ENCODE results near the gene PDE9A.

PDE9A gene

DNA sequence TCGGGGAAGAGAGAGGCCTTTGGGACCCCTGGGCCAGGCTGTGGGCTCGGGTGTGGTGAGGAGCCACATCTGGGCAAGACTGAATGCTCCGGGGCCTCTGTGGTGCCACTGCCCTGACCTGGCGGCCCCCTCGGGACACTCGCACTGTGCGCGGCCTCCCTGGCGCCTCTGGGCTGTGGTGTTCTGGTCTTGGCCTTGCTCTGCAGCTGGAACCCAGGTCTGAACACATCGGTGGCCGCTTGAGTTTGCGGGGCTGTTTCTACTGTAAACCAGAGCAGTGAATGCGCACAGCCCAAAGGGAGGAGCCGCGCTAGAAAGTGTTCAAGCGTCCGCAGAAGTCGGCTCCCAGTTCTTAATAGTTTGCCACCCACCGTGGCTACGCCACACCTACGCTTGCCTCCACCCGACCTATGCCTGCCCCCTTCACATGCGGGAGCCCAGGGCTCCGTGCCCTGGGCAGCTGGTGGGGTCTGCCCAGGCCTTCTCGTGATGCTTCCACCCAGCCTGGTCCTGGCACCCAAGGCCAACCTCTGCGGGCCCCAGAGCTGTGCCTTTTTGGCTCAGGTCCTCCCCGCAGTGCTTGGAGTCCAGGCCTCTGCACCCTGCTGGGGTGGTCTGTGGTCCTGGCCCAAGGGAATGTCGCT lies 4.4 kb downstream of the PDE9A start:
- DNase-seq (ENCODE audit: low spot score): no peak

DNA sequence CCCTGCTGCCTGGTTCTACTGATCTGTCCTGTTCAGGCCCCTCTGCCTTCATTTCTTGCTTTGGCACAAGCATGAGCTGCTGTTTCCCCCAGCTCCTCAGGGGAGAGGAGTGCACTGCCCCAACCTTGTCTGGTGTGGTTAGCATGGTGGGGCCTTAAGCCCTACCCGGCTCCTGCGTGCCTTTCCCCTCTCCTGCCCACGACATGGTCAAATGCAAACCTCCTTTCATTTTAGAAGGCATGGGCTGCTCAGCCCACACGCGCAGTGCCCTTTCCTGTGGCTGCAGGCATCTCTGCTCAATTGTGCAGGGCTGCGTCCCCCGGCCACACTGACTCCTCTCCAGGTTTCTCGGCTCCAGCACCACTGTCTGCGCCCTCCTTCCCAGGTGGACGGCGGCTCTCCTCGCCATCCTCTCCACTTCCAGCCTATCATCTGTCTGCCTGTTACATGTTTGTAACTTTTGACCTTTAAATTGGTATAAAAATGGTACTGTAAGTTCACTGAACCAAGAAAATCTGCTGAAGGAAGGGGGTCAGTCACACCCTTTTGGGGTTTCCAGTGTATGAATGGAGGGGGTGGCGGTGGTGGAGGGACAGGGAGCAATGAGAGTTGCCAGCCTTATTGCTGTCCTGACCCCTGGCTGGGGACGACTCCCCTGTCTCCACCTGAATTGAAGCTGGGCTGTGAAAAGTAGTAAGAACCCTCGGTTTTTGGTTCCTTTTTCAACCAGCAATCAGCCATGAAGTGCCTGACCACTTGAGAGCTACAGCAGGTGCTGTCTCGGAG lies 5.1 kb downstream of the PDE9A start:
- DNase-seq (ENCODE audit: low spot score): no peak

DNA sequence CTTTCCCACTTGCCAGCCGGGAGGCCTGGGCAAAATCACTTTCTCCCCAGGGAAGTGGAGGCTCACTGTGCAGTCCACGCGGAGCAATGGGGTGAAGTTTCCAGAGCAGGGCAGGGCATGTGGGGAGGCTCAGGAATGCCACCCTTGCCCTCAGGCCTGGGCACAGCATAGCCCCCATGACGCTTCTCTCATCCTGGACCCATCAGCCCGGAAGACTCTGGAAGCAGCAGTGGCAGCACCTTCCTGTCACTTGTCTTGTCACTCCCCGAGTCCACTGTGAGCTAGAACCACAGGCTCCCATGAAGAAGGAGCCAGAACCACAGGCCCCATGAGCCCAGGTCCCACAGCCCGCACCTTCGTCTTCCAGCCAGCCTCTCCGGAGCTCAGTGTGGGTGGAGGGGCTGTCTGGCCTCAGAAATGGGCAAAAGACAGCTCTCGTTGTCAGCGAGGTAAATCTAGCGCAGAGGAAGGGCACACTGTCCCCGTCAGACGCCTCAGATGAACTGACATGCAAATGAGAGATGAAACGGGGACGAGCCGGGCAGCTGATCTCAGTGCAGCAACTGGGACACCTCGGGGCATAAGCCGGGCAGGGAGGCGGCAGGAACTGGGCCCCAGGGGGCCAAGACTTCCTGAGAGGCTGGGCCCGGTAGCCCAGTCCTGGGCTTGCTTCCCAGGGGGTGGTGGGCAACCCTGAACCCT lies 6.1 kb downstream of the PDE9A start:
- no peak for DNase-seq (ENCODE audit: low spot score)

DNA sequence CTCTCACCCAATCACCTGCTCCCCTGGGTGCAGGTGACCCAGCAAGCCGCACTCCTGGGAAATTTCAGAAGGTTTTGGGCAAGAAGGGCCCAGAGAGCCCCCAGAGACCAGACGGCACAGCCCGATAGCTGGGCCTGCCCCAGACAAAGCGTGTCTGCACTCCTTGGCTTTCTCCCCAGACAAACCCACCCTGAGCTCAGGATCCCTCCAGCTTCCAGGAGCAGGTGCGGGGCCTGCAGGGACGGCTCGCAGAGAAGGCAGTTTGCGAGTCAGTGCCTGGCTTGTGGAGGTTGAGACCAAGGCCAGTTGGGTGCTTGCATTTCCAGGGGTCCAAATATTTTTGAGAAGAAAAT lies 6.7 kb downstream of the PDE9A start:
- DNase-seq (ENCODE audit: low spot score): no peak

DNA sequence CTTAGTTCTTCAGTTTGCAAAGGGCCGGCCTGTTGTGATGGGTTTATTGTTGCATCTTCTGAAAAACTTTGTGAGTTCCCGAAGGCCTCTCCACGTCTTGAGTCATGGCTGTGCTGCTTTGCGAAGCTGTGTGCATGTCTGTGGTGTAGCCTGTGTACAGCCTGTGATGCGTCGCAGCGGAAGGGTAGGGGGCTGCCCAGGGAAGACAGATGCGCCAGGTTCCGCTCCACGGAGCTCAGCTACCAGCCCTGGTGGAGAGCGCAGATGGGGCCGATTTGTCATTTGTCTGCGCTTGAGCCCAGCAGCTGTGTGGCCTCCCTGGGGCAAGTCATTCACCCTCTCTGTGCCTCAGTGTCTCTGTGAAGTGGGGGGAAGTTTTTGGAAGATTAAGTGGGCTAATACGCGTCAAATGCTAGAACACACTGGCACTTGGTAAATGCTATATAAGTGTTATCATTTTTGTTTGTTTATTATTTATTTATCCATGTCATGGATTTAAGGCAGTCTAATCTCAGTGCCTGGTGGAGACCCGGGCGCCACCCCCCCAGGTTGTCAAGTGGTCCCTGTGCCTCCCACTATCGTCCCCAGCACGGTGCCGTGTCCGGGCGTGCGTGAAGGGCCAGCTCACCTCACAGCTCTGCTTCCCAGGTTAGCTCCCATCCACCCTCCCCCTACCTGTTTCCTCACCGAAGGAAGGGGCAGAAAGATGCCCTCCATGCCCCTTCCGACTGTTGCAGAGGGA lies 8.4 kb downstream of the PDE9A start:
- DNase-seq (ENCODE audit: low spot score): no peak

DNA sequence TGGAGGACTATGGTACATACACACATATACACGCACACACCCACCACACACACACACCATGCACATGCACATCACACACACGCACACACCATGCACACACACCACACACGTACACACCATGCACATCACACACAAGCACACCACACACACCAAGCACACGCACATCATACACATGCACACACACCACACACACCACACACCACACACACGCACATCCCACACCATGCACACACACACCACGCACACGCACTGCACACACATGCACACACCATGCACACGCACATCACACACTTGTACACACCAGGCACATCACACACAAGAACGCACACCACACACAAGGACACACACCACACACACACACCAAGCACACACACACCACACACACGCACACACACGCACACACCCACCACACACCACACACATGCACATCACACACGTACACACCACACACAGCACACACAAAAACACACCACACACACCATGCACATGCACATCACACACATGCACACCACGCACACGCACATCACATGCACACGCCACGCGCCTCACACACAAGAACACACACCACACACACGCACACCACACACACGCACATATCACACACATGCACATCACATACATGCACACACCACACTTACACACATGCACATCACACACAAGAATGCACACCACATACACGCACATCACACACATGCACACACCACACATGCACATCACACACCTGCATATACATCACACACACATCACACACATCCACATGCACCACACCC lies 9.2 kb downstream of the PDE9A start:
- no peak for DNase-seq (ENCODE audit: low spot score)

DNA sequence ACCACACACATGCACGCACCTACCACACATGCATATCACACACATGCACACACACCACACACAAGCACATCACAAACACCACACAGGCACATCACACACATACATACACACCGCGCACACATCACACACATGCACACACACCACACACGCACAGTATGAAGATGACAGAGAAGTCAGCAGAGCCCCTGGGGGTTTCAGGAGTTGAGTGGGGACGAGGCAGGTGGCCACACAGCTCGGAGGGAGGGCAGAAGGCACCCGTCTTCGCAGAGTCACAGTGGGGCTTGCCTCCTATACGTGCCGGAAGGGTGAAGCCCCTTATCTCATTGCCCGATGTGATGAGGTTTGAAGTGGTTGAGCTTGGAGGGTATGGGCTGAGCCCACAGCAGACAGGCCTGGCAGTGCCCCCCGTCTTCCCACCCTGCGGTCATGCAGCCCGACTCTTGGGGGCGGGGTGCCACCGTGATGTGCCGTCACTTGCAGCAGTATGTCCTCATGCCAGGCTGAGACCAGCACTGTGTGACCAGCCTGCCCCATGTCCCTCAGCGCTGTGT lies 9.9 kb downstream of the PDE9A start:
- no peak for DNase-seq (ENCODE audit: low spot score)

DNA sequence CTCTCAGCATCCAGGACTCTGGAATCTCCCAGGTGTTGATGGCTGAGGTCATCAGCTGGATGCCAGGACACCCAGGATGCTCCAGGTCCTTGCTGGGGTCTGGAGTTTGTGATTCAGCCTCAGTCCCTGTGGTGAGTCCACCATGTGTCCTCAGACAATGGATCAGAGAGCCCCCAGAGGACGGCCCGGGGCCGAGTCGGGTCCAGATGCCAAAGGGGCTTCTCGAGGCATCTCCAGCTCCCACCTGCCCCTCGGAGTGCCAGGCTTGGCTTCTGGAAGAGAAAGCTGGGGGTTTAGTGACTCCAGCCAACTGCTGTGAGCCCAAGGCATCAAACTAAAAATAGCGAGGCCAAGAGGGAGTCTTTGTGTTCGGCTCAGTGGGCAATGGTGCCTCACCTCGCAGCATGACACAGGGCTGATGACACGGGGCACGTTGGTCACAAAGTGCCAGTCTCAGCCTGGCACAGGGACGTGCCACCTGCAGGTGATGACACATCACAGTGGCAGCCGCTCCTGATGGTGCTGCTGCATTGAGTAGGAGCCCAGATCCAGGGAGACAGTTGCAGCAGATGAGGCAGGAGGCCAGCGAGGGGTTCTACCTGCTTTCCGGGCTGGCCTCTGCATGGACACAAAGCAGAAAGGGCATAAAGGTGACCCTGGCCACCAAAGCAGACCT lies 10.6 kb downstream of the PDE9A start:
- peak; percentile 39 for DNase-seq (ENCODE audit: low spot score)

DNA sequence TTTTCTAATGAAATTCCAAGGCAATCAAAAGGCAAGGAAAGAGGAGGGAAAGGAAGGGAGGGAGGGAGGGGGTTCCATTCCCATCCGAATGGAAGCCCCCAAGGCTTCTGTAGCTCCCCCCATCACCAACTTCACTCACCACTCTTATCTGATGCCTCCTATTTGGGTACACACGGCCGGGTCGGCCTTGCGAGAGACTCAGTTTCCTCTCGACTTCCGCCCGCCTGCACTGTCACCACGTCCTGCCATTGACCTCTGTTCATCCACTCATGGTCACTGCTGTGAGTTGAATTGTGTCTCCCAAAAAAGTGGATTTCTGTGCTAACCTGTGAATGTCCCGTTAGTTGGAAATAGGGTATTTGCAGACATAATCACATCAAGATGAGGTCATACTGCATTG lies 11.2 kb downstream of the PDE9A start:
- no peak for DNase-seq (ENCODE audit: low spot score)

DNA sequence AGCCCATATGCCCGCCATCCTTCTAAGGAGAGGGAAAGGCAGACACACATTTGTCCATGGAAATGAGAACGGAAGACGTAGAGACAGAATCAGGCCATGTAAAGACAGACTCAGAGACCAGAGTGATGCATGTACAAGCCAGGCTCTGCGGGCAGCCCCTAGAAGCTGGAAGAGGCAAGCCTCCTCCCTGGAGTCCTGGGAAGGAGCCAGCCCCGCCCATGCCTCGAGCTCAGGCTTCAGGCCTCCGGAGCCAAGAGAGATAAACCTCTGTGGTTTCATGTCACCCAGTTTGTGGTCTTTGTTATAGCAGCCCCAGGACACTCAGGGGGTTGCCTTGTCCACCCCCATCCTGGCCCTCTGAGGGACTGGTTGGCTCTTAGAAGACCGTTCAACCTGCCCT lies 11.6 kb downstream of the PDE9A start:
- DNase-seq (ENCODE audit: low spot score): no peak

DNA sequence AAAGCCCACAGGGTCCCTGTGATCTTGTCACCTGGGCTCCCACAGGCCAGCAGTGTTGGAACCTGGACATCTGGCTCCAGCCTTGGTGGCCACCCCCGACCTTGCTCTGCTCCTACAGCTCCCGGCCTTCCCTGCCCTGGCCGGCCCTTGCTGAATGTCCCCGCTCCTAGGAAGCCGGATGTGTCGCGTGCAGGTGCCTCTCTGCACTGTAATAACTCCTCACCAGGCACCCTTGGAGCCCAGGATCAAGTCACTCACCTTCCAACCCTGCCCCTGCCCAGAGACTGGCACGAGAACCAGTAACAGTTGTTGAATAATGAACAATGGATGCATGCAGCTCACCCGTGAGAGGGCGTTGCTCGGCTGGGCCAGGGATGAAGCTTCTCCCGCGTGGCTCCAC lies 12.1 kb downstream of the PDE9A start:
- DNase-seq (ENCODE audit: low spot score): no peak

DNA sequence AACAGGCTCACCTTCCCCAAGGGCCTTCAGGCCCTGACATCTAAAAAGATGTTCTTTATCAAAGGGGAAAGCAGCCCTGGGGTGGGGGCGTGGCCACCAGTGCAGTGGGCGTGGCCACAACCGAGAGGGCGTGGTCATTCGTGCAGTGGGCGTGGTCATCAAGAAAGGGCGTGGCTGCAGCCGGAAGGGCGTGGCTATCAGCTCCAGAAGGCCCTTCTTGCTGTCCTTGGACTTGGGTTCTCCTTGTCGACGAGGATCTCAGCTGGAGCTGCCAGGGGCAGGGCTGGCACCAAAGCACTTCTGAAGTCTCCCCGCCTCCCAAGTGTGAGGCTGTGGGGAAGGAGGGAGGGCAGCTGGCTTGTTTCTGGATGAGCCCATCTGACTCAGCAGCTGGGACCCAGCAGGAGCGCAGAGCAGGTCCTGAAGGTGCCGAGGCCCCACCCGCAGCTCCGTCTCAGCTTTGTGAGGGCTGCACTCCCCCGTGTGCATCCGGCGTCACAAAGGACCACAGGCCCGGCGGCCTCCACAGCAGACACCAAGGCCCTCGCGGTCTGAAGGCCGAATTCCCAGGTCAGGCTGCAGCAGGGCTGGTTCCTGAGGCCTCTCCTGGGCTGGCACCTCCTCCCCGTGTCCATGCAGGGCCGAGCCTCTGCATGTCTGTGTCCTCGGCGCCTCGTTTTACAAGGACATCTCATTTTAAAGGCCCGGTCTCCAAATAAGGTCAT lies 12.8 kb downstream of the PDE9A start:
- no peak for DNase-seq (ENCODE audit: low spot score)

DNA sequence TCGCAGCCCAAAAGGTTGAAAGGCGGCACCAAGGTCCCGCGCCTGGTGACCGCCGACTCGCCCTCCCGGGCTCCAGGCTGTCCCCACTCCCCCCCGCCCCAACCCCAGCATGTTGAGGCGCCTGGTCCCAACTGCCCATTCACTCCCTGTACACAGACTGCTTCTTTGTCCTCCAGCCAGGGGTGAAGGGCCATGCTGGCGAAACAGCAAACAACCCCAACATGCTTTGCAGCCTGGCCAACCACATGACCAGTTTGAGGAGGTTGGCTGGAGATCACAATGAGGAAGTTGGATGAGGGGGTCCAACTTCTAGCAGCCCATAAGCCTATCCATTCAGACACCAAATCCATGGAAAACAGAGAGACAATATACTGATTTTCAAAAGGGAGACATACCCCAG lies 13.5 kb downstream of the PDE9A start:
- DNase-seq (ENCODE audit: low spot score): no peak

DNA sequence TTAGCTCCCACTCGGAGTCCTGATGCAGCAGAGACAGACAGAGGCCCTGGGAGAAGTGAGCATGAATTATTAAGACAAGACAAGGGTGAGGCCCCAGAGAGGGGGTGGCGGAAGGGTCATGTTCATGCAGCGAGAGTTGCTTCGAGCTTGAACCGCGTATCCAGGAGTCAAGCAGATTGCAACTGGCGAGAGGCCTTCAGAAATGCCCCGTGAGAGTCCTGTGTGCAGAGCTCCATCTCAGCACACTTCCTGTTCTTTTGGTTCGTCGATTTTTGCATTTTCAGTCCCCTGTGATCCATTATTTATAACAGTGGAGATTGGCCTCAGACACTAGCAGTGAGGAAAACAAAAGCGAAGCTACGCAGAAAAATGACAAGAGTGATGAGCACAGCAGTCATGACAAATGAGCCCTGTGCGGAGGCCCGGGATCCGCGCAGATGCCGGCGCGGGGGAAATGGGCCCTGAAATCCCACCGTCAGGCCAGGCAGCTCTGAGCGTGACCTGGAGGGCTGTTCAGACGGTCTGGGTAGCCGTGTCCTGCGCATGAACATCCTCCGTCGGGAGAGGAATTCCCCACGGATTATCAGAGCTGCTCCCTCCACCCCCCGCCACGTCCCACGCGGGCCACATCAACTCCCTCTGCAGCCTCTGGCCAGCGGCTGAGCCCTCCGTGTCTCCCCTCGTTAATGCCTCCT lies 15.0 kb downstream of the PDE9A start:
- no peak for DNase-seq (ENCODE audit: low spot score)

DNA sequence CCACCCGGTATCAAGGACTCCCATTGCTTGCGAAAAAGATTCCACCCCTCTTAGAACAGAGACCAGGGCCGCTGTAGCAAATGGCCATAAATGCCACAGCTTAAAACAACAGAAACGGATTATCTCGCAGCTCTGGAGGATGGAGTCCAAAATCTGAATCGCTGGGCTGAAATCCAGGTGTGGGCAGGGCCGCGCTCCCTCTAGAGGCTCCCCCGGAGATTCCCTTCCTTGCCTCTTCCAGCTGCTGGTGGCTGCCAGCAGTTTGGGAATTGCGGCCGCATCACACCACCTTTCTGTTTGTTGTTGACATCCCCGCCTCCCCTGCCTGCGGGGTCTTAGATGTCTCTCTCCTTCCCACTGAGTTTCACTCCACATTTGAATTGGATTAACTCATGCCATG lies 15.6 kb downstream of the PDE9A start:
- no peak for DNase-seq (ENCODE audit: low spot score)

DNA sequence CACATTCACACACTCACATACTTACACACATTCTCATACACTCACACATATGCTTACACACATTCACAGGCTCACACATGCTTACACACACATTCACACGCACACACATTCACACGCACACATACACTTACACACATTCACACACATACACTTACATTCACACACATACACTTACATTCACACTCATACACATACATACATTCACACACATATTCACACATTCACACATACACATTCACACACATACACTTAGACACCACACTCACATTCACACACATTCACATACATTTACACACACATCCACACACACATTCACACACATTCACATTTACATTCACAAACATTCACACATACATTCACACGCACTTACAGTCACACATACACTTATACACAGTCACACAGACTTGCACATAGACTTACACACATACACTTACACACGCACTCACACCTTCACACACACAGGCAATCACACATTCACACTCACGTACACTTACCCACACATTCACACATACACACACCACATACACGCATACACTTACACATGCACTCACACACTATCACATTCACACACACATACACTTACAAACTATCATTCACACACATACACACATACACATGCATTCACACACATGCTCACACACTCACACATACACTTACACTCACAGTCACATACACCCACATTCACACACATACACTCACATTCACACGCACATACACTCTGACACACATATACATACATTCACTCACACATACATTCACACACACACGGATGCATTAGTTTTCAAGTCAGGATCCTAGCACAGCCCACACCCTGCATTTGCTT lies 16.8 kb downstream of the PDE9A start:
- DNase-seq (ENCODE audit: low spot score): no peak

DNA sequence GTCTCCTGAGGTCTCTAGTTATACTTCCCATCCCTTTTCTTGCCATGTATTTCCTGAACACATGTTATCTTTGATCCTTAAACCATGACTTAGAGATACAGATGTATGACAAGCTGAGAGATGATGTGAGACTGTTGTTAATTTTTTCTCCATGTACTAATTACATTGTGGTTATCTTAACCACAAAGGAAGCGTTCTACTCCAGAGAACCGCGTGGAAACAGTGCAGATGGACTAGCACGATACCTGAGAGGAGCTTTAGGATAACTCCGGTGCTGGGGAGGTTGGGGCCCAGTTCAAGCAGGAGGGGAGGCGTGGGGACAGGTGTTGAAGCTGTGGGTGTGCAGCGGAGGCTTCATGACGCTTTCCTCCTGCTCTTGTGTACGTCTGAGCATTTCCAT lies 17.5 kb downstream of the PDE9A start:
- no peak for DNase-seq (ENCODE audit: low spot score)

DNA sequence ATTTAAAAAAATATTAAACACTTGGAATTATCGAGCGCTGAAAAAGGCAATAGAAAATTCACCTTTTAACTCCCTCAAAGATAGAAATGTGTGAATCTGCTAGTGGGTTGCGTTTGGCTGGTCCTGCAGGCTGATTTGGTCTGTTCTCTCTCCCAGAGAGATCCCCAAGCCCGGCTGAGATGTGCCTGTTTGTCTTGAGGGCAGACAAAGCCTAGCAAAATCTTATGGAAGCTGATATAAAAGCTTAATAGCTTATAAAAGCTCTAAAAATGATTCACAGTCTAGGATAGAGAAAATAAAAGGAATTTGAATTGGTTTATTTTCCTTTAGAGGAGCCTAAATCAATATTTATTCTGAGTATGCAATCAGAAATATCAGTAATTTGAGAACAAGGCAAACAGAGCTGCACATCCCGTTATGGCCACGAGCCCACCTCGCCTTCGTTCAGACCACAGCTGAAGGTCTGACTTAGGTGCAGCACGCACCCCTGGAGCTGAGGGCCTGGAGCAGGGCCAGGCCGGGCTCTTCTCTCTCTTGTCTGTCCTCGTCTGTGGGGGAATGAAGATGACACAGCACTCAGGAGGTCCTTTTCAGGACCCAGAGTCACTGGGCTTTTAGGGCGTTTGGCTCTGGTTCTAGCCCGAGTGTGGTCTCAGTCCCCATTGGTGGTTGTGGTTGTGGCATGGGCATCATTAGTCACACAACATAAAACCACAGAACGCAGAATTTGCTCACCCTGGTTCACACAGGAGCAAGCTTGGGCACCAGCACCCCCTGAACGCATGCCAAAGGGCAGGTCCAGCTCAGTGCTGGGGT lies 18.6 kb downstream of the PDE9A start:
- DNase-seq (ENCODE audit: low spot score): peak; percentile 57

Data from SW480 (cell line).